Measurements from ENCODE around the gene MRPL2. TPM values are rescaled to one million over a fixed set of nuclear protein-coding genes. Genes with fewer than 3 reads are reported as not detected.

The MRPL2 gene
- total RNA-seq, 1 experiment from 2014 or later, result 123 TPM

GRCh38 chr6:43040542-43041257, 18.5 kb downstream of the MRPL2 start:
- POLR2A ChIA-PET, result interaction anchor here (0.6 kb wide), 1 partner anchor 123 kb away, joined by 6 read pairs; no protein-coding TSS in a partner anchor
- CTCF ChIA-PET, result interaction anchor here (0.6 kb wide), 1 partner anchor 562 kb away, joined by 3 read pairs; no protein-coding TSS in a partner anchor
- no peak overlapping the region for H3K27ac Mint-ChIP-seq (ENCODE audit: unreplicated experiment)
- H3K9me3 Mint-ChIP-seq (ENCODE audit: unreplicated experiment), result no peaks in the 10 kb centered on the region
- peaks cover 4% of the 10 kb centered on the region for H3K36me3 ChIP-seq (ENCODE audit: control insufficient read depth, insufficient read depth, low read length)
- intact Hi-C loops (cut with micrococcal nuclease; ENCODE audit: unreplicated experiment), result no loop called here
- TF ChIP-seq, protein P1, sequence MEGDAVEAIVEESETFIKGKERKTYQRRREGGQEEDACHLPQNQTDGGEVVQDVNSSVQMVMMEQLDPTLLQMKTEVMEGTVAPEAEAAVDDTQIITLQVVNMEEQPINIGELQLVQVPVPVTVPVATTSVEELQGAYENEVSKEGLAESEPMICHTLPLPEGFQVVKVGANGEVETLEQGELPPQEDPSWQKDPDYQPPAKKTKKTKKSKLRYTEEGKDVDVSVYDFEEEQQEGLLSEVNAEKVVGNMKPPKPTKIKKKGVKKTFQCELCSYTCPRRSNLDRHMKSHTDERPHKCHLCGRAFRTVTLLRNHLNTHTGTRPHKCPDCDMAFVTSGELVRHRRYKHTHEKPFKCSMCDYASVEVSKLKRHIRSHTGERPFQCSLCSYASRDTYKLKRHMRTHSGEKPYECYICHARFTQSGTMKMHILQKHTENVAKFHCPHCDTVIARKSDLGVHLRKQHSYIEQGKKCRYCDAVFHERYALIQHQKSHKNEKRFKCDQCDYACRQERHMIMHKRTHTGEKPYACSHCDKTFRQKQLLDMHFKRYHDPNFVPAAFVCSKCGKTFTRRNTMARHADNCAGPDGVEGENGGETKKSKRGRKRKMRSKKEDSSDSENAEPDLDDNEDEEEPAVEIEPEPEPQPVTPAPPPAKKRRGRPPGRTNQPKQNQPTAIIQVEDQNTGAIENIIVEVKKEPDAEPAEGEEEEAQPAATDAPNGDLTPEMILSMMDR (IDR thresholded peaks at IDR 0.05; ENCODE audit: insufficient read depth in 1 of 2, low read depth in 1 of 2, low read length in 1 of 2, severe bottlenecking in 1 of 2, unreplicated experiment in 1 of 2), result no peak
- DNase-seq, result no peak
- peaks cover 70% of the 10 kb centered on the region for H3K36me3 Mint-ChIP-seq (ENCODE audit: insufficient read depth, unreplicated experiment)
- BruUV-seq (replicated peaks), result no TSS peak
- H3K4me3 Mint-ChIP-seq (ENCODE audit: unreplicated experiment), result no peak overlapping the region
- H3K27me3 Mint-ChIP-seq (ENCODE audit: insufficient read depth, unreplicated experiment), result no peaks in the 10 kb centered on the region
- H3K4me1 Mint-ChIP-seq (ENCODE audit: low read depth, unreplicated experiment), result peaks cover 3% of the 10 kb centered on the region
- no peaks in the 10 kb centered on the region for H3K4me1 ChIP-seq
- no peaks in the 10 kb centered on the region for H3K9me3 ChIP-seq
- no peaks in the 10 kb centered on the region for H3K27me3 ChIP-seq (replicated peaks; ENCODE audit: control insufficient read depth, insufficient read depth, low read length)
- no peak overlapping the region for H3K4me3 ChIP-seq (ENCODE audit: low read depth, low read length)

DNA sequence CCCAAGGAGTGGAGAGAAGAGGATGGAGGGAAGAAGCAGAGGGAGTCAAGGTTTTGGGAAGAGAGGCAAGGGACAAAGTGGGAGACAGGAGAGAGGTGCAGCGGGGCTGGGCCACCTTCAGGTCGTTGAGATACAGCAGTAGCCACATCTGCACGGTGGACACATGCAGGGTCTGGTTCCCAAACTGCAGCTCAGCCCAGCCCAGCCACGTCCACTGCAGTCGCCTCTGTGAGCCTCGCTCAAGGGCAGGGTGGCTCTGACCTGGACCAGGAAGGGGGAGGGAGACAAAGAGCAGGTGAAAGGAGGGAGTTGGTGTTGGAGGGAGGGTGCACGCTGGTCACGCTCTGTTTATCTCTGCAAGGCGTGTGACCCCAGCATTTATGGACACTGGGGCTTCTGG, 20.5 kb downstream of the MRPL2 start:
- Mint-ChIP-seq H3K36me3 (ENCODE audit: insufficient read depth, unreplicated experiment) (peaks cover 73% of the 10 kb centered on the region), H3K4me1 (ENCODE audit: low read depth, unreplicated experiment) (peaks cover 6% of the 10 kb centered on the region), H3K27me3 (ENCODE audit: insufficient read depth, unreplicated experiment) (no peaks in the 10 kb centered on the region), H3K9me3 (ENCODE audit: unreplicated experiment) (no peaks in the 10 kb centered on the region), H3K4me3 (ENCODE audit: unreplicated experiment) (no peak overlapping the region), H3K27ac (ENCODE audit: unreplicated experiment) (no peak overlapping the region)
- no TSS peak for BruUV-seq (replicated peaks)
- no peak overlapping the region for H3K4me3 ChIP-seq (ENCODE audit: low read depth, low read length)
- no peak for DNase-seq
- ChIA-PET CTCF (no interaction called here), POLR2A (no interaction called here)
- no peaks in the 10 kb centered on the region for H3K9me3 ChIP-seq
- TF ChIP-seq, protein P1 (IDR thresholded peaks at IDR 0.05; ENCODE audit: insufficient read depth in 1 of 2, low read depth in 1 of 2, low read length in 1 of 2, severe bottlenecking in 1 of 2, unreplicated experiment in 1 of 2), result no peak
- intact Hi-C loops (cut with micrococcal nuclease; ENCODE audit: unreplicated experiment), result no loop called here
- no peaks in the 10 kb centered on the region for H3K4me1 ChIP-seq
- peaks cover 4% of the 10 kb centered on the region for H3K36me3 ChIP-seq (ENCODE audit: control insufficient read depth, insufficient read depth, low read length)
- H3K27me3 ChIP-seq (replicated peaks; ENCODE audit: control insufficient read depth, insufficient read depth, low read length), result no peaks in the 10 kb centered on the region

- no peaks in the 10 kb centered on the region for H3K9me3 ChIP-seq
- TF ChIP-seq, protein P1 (IDR thresholded peaks at IDR 0.05; ENCODE audit: insufficient read depth in 1 of 2, low read depth in 1 of 2, low read length in 1 of 2, severe bottlenecking in 1 of 2, unreplicated experiment in 1 of 2), result no peak
- no peak overlapping the region for H3K4me3 ChIP-seq (ENCODE audit: low read depth, low read length)
- Mint-ChIP-seq H3K9me3 (ENCODE audit: unreplicated experiment) (no peaks in the 10 kb centered on the region), H3K36me3 (ENCODE audit: insufficient read depth, unreplicated experiment) (peaks cover 73% of the 10 kb centered on the region), H3K4me3 (ENCODE audit: unreplicated experiment) (no peak overlapping the region), H3K4me1 (ENCODE audit: low read depth, unreplicated experiment) (peaks cover 6% of the 10 kb centered on the region), H3K27me3 (ENCODE audit: insufficient read depth, unreplicated experiment) (no peaks in the 10 kb centered on the region), H3K27ac (ENCODE audit: unreplicated experiment) (no peak overlapping the region)
- H3K36me3 ChIP-seq (ENCODE audit: control insufficient read depth, insufficient read depth, low read length), result peaks cover 5% of the 10 kb centered on the region
- ChIA-PET CTCF (no interaction called here), POLR2A (no interaction called here)
- intact Hi-C loops (cut with micrococcal nuclease; ENCODE audit: unreplicated experiment), result no loop called here
- DNase-seq, result no peak
- H3K27me3 ChIP-seq (replicated peaks; ENCODE audit: control insufficient read depth, insufficient read depth, low read length), result no peaks in the 10 kb centered on the region
- H3K4me1 ChIP-seq, result no peaks in the 10 kb centered on the region
- BruUV-seq (replicated peaks), result no TSS peak
Observed at GRCh38 chr6:43037706-43038105, 21.5 kb downstream of the MRPL2 start.

All from Caco-2 (cell line).